Liver (tissue), 3 donors: Measurements from ENCODE around the gene TERT.

Experiments
- ATF3 ChIP-seq: IDR thresholded peaks from 2 replicates; pipeline ENCODE4 v1.6.1; 2016; ENCODE audit warnings: antibody characterized with exemption
- CTCF ChIP-seq: fragments of 150-350 bp; IDR thresholded peaks from 2 replicates; pipeline ENCODE4 v1.5.1; 2017; ENCODE audit warnings: improper control_type of control experiment, low read depth, low read length; ENCODE audit not compliant: missing input control
- GABPA ChIP-seq, 2 donors: IDR thresholded peaks in 1 of 2; conservative IDR thresholded peaks in 1 of 2; 2 replicates each; pipeline ENCODE4 v1.6.1; 2016; ENCODE audit warnings: antibody characterized with exemption in 2 of 2, mild to moderate bottlenecking in 1 of 2, moderate library complexity in 1 of 2
- HNF4G ChIP-seq: IDR thresholded peaks from 2 replicates; pipeline ENCODE4 v1.6.1; 2016; ENCODE audit warnings: antibody characterized with exemption
- JUND ChIP-seq, 2 donors: IDR thresholded peaks; 2 replicates each; pipeline ENCODE4 v1.6.1; 2016; ENCODE audit warnings: antibody characterized with exemption in 2 of 2
- NR2F2 ChIP-seq: IDR thresholded peaks from 2 replicates; pipeline ENCODE4 v1.6.1; 2016; ENCODE audit warnings: antibody characterized with exemption
- RAD21 ChIP-seq, 2 donors: IDR thresholded peaks; 2 replicates each; pipeline ENCODE4 v1.6.1; 2016; ENCODE audit warnings: antibody characterized with exemption in 2 of 2, mild to moderate bottlenecking in 2 of 2
- REST ChIP-seq: IDR thresholded peaks from 2 replicates; pipeline ENCODE4 v1.6.1; 2016; ENCODE audit warnings: antibody characterized with exemption, mild to moderate bottlenecking
- RXRA ChIP-seq, 2 donors: IDR thresholded peaks; 2 replicates each; pipeline ENCODE4 v1.6.1; 2017 to 2018; ENCODE audit warnings: antibody characterized with exemption in 2 of 2, mild to moderate bottlenecking in 1 of 2
- TAF1 ChIP-seq: conservative IDR thresholded peaks from 2 replicates; pipeline ENCODE4 v1.6.1; 2016; ENCODE audit warnings: antibody characterized with exemption, mild to moderate bottlenecking
- ZBTB33 ChIP-seq: IDR thresholded peaks from 2 replicates; pipeline ENCODE4 v1.6.1; 2016; ENCODE audit warnings: antibody characterized with exemption
- TF ChIP-seq, protein P1 (sequence below): IDR thresholded peaks from 2 replicates; pipeline ENCODE4 v1.6.1; 2016; ENCODE audit warnings: antibody characterized with exemption
- donor health status: healthy.
- donor health status: healthy.

DNA sequence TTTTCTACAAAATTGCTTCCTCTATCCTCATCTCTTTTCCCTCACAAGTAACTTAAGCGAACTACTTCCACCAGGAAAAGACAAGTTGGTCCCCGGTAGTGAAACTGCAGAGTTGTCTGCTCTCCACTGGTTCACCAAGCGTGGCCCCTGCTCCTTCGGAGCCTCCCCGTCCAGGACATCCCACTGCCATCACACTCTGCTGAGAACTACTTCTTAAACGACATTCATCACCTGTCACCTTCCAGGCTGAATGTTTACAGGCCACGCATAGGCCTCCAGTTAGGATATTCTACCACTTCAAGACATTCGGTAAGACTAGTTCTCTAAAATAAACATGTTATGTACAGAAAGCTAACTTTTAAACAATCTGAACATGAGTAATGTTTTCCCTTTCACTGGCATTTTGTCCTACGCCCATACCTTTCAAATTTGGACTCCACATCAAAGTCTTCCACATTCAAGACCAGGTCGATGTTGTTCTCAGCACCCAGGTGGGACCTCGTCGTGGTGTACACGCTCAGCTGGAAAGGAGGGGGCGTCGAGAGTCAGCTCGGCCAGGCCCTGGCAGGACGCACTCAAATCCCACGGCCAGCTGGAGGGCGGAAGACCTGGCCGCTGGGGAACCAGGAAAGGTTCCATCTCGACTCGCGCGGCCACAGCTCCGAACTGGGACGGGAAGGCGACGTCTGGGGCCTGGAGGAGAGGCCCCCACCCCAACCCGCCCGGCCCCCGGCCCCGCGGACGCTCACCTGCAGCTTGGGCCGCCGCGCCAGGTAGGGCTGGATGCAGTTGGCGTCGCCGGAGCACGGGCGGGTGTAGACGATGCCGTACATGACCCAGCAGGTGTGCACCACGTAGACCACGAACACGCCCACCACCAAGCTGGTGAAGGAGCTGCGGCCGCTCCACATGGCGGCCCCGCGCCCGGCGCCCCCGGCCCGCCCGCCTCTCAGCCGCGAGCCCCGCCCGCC is 49.3 kb upstream of the TERT start:
- no peak for TF ChIP-seq REST
- TF ChIP-seq NR2F2: no peak
- no peak for TF ChIP-seq CTCF
- no peak for TF ChIP-seq TAF1
- no peak for TF ChIP-seq JUND (IDR thresholded peaks at IDR 0.05)
- no peak for TF ChIP-seq HNF4G
- TF ChIP-seq, protein P1, sequence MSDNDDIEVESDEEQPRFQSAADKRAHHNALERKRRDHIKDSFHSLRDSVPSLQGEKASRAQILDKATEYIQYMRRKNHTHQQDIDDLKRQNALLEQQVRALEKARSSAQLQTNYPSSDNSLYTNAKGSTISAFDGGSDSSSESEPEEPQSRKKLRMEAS: no peak
- no peak for TF ChIP-seq ZBTB33
- TF ChIP-seq RAD21 (IDR thresholded peaks at IDR 0.05): no peak
- no peak for TF ChIP-seq ATF3
- TF ChIP-seq GABPA (IDR thresholded peaks at IDR 0.05 in 1 of 2, conservative IDR thresholded peaks at IDR 0.05 in 1 of 2): no peak
- no peak for TF ChIP-seq RXRA (IDR thresholded peaks at IDR 0.05)
